ENCODE results near the gene SLC27A2.
"Not testable (repeated sequence)": the region's sequence is repeated elsewhere in the genome, so short reads cannot be mapped to it uniquely, and the experiment has no call there.

SLC27A2 gene

DNA sequence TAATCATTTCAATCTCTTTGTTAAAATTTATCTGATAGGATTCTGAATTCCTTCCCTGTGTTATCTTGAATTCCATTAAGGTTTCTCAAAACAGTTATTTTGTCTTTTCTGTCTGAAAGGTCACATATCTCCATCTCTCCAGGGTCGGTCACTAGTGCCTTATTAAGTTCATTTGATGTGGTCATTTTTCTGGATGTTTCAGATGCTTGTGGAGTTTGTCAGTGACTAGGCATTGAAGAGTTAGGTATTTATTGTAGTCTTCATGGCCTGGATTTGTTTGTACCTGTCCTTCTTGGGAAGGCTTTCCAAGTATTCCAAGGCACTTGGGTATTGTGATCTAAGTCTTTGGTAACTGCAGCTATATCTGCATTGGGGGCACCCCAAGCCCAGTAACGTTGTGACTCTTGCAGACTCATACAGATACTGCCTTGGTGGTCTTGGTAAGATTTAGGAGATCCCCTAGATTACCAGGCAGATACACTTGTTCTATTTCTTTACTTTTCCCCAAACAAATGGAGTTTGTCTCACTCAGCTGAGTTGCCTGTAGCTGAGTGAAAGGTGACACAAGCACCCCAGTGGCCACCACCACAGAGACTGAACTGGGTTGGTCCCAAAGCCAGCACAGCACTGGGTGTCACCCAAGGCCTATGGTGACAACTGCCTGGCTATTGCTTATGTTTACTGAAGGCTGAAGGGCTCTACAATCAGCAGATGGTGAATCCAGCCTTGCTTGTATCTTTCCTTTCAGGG lies 18.9 kb upstream of the SLC27A2 start:
- H3K4me1 ChIP-seq (ENCODE audit: control insufficient read depth, insufficient read depth, low read length) = no peaks in the 10 kb centered on the region
- H3K36me3 ChIP-seq (ENCODE audit: control insufficient read depth, insufficient read depth, low read length) = no peaks in the 10 kb centered on the region
- H3K27ac ChIP-seq (ENCODE audit: insufficient read depth, low read depth, low read length, poor library complexity, severe bottlenecking) = no peak overlapping the region
- H3K27me3 ChIP-seq (ENCODE audit: control insufficient read depth, insufficient read depth, low read length, poor library complexity, severe bottlenecking) = no peaks in the 10 kb centered on the region
- no peaks in the 10 kb centered on the region for H3K9me3 ChIP-seq (ENCODE audit: control insufficient read depth, low read length)
- no peak overlapping the region for H3K4me3 ChIP-seq (ENCODE audit: insufficient read depth, low read depth, low read length)
- 89 to 90% methylated on average over 2 of the region's 2 CpGs for WGBS, 2 experiments

GRCh38 chr15:50163719-50164410 lies 18.1 kb upstream of the SLC27A2 start:
- H3K4me3 ChIP-seq (ENCODE audit: insufficient read depth, low read depth, low read length) = no peak overlapping the region
- H3K27ac ChIP-seq (ENCODE audit: insufficient read depth, low read depth, low read length, poor library complexity, severe bottlenecking) = no peak overlapping the region
- H3K9me3 ChIP-seq (ENCODE audit: control insufficient read depth, low read length) = no peaks in the 10 kb centered on the region
- WGBS, 2 experiments = 69 to 72% methylated on average over 2 of the region's 2 CpGs
- H3K4me1 ChIP-seq (ENCODE audit: control insufficient read depth, insufficient read depth, low read length) = no peaks in the 10 kb centered on the region
- H3K27me3 ChIP-seq (ENCODE audit: control insufficient read depth, insufficient read depth, low read length, poor library complexity, severe bottlenecking) = no peaks in the 10 kb centered on the region
- no peaks in the 10 kb centered on the region for H3K36me3 ChIP-seq (ENCODE audit: control insufficient read depth, insufficient read depth, low read length)

DNA sequence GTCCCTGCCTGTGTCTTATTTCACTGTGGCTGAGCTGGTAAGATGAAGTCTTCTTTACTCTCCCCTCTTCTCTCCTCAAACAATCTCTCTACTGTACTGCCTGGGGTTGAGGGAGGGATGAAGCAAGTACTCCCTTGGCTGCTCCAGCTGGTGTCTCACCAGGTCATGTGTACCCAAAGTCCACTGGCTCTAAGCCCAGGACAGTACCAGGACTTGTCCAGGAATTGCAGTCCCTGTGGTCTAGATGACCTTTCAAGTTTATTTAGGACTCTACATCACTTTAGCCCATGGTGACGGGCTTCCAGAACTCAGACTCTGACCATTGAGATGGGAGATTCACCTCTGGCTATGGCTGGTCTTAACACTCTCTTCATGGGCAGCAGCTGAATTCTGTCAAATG lies 17.5 kb upstream of the SLC27A2 start:
- H3K36me3 ChIP-seq (ENCODE audit: control insufficient read depth, insufficient read depth, low read length) = no peaks in the 10 kb centered on the region
- H3K27me3 ChIP-seq (ENCODE audit: control insufficient read depth, insufficient read depth, low read length, poor library complexity, severe bottlenecking) = no peaks in the 10 kb centered on the region
- WGBS, 2 experiments = 95 to 98% methylated on average over 1 of the region's 1 CpG
- H3K4me3 ChIP-seq (ENCODE audit: insufficient read depth, low read depth, low read length) = no peak overlapping the region
- no peaks in the 10 kb centered on the region for H3K4me1 ChIP-seq (ENCODE audit: control insufficient read depth, insufficient read depth, low read length)
- H3K27ac ChIP-seq (ENCODE audit: insufficient read depth, low read depth, low read length, poor library complexity, severe bottlenecking) = no peak overlapping the region
- H3K9me3 ChIP-seq (ENCODE audit: control insufficient read depth, low read length) = no peaks in the 10 kb centered on the region

- H3K9me3 ChIP-seq (ENCODE audit: control insufficient read depth, low read length) = no peaks in the 10 kb centered on the region
- H3K4me1 ChIP-seq (ENCODE audit: control insufficient read depth, insufficient read depth, low read length) = no peaks in the 10 kb centered on the region
- H3K36me3 ChIP-seq (ENCODE audit: control insufficient read depth, insufficient read depth, low read length) = no peaks in the 10 kb centered on the region
- WGBS, 2 experiments = 93% methylated on average over 1 of the region's 1 CpG; no CpG with 5 or more reads in 1 of the 2 experiments
- no peaks in the 10 kb centered on the region for H3K27me3 ChIP-seq (ENCODE audit: control insufficient read depth, insufficient read depth, low read length, poor library complexity, severe bottlenecking)
- no peak overlapping the region for H3K27ac ChIP-seq (ENCODE audit: insufficient read depth, low read depth, low read length, poor library complexity, severe bottlenecking)
- H3K4me3 ChIP-seq (ENCODE audit: insufficient read depth, low read depth, low read length) = no peak overlapping the region
Measured at GRCh38 chr15:50166216-50166615, 15.8 kb upstream of the SLC27A2 start.

DNA sequence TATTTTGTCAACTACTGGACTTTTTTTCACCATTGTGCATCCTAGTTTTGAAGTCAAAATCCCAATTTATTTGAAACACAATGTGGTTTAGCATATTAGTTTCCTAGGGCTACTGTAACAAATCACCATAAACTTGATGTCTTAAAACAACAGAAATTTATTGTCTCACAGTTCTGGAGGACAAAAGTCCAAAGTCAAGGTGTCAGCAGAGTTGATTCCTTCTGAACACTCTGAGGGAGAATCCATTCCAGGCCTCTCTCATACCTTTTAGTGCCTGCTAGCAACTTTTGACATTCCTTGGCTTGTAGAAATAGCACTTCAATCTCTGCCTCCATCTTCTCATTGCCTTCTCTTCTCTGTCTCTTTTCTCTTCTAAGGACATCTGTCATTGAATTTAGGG lies 14.9 kb upstream of the SLC27A2 start:
- H3K4me1 ChIP-seq (ENCODE audit: control insufficient read depth, insufficient read depth, low read length) = no peaks in the 10 kb centered on the region
- no peaks in the 10 kb centered on the region for H3K27me3 ChIP-seq (ENCODE audit: control insufficient read depth, insufficient read depth, low read length, poor library complexity, severe bottlenecking)
- H3K4me3 ChIP-seq (ENCODE audit: insufficient read depth, low read depth, low read length) = no peak overlapping the region
- H3K27ac ChIP-seq (ENCODE audit: insufficient read depth, low read depth, low read length, poor library complexity, severe bottlenecking) = no peak overlapping the region
- H3K9me3 ChIP-seq (ENCODE audit: control insufficient read depth, low read length) = no peaks in the 10 kb centered on the region
- no peaks in the 10 kb centered on the region for H3K36me3 ChIP-seq (ENCODE audit: control insufficient read depth, insufficient read depth, low read length)

- WGBS, 2 experiments = 66 to 81% methylated on average over 4 of the region's 4 CpGs
- no peaks in the 10 kb centered on the region for H3K27me3 ChIP-seq (ENCODE audit: control insufficient read depth, insufficient read depth, low read length, poor library complexity, severe bottlenecking)
- no peaks in the 10 kb centered on the region for H3K4me1 ChIP-seq (ENCODE audit: control insufficient read depth, insufficient read depth, low read length)
- H3K36me3 ChIP-seq (ENCODE audit: control insufficient read depth, insufficient read depth, low read length) = no peaks in the 10 kb centered on the region
- H3K4me3 ChIP-seq (ENCODE audit: insufficient read depth, low read depth, low read length) = no peak overlapping the region
- H3K27ac ChIP-seq (ENCODE audit: insufficient read depth, low read depth, low read length, poor library complexity, severe bottlenecking) = peak overlapping the region; percentile 26
- no peaks in the 10 kb centered on the region for H3K9me3 ChIP-seq (ENCODE audit: control insufficient read depth, low read length)
Measured at GRCh38 chr15:50168379-50168778, 13.6 kb upstream of the SLC27A2 start.

DNA sequence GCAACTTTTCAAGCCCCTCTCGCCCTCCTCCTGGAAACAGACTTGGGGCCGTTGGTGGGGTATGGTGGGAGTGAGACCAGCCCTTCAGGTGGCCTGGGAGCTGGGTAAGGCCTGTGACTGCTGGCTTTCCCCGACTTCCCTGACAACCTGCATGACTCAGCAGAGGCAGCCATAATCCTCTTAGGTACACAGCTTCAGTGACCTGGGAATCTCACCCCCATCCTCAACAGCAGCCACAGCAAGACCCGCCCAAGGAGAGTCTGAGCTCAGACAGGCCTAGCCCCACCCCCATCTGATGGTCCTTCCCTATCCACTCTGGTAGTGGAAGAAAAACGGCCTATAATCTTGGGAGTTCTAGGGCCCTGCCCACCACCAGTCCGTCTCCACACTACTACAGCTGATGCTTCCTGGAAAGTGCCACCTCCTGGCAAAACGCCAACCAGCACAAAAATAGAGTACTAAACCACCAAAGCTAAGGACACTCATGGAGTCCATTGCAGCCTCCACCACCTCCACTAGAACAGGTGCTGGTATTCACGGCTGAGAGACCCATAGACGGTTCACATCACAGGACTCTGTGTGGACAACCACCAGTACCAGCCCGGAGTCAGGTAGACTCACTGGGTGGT lies 13.1 kb upstream of the SLC27A2 start:
- Histone ChIP-seq H3K9me3 (ENCODE audit: control insufficient read depth, low read length) (no peaks in the 10 kb centered on the region), H3K4me3 (ENCODE audit: insufficient read depth, low read depth, low read length) (no peak overlapping the region), H3K4me1 (ENCODE audit: control insufficient read depth, insufficient read depth, low read length) (no peaks in the 10 kb centered on the region), H3K36me3 (ENCODE audit: control insufficient read depth, insufficient read depth, low read length) (no peaks in the 10 kb centered on the region), H3K27ac (ENCODE audit: insufficient read depth, low read depth, low read length, poor library complexity, severe bottlenecking) (peak overlapping the region; percentile 26), H3K27me3 (ENCODE audit: control insufficient read depth, insufficient read depth, low read length, poor library complexity, severe bottlenecking) (no peaks in the 10 kb centered on the region)
- 86 to 92% methylated on average over 10 of the region's 10 CpGs for WGBS, 2 experiments

GRCh38 chr15:50172360-50172895 lies 9.6 kb upstream of the SLC27A2 start:
- H3K4me1 ChIP-seq (ENCODE audit: control insufficient read depth, insufficient read depth, low read length); H3K9me3 ChIP-seq (ENCODE audit: control insufficient read depth, low read length); H3K27ac ChIP-seq (ENCODE audit: insufficient read depth, low read depth, low read length, poor library complexity, severe bottlenecking); H3K27me3 ChIP-seq (ENCODE audit: control insufficient read depth, insufficient read depth, low read length, poor library complexity, severe bottlenecking); H3K36me3 ChIP-seq (ENCODE audit: control insufficient read depth, insufficient read depth, low read length); H3K4me3 ChIP-seq (ENCODE audit: insufficient read depth, low read depth, low read length): not testable (repeated sequence)
- WGBS, 2 experiments = 97 to 98% methylated on average over 35 of the region's 35 CpGs

GRCh38 chr15:50176869-50177268 lies 5.1 kb upstream of the SLC27A2 start:
- no peak overlapping the region for H3K27ac ChIP-seq (ENCODE audit: insufficient read depth, low read depth, low read length, poor library complexity, severe bottlenecking)
- peaks cover 22% of the 10 kb centered on the region for H3K27me3 ChIP-seq (ENCODE audit: control insufficient read depth, insufficient read depth, low read length, poor library complexity, severe bottlenecking)
- H3K9me3 ChIP-seq (ENCODE audit: control insufficient read depth, low read length) = no peaks in the 10 kb centered on the region
- no peaks in the 10 kb centered on the region for H3K36me3 ChIP-seq (ENCODE audit: control insufficient read depth, insufficient read depth, low read length)
- no peaks in the 10 kb centered on the region for H3K4me1 ChIP-seq (ENCODE audit: control insufficient read depth, insufficient read depth, low read length)
- H3K4me3 ChIP-seq (ENCODE audit: insufficient read depth, low read depth, low read length) = no peak overlapping the region

DNA sequence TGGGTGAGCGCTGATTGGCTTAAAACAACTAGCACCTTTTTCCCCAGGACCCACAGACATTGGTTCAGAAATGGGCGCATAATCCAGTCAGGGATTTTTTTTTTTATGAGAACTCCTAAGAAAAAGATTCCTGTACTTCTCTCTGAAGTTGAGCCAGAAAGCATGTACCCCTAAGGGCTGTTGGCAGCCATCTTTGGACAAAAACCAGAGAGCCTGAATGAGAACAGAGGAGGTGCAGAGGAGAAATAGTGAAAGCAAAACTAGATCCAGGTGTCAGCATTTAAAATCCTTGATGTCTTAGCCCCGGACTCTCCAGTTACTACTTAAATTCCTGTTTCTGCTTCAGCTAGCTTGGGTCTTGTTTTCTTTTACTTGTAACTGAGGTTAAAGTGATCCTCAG lies 1.9 kb upstream of the SLC27A2 start:
- Histone ChIP-seq H3K27ac (ENCODE audit: insufficient read depth, low read depth, low read length, poor library complexity, severe bottlenecking) (no peak overlapping the region), H3K9me3 (ENCODE audit: control insufficient read depth, low read length) (no peaks in the 10 kb centered on the region), H3K36me3 (ENCODE audit: control insufficient read depth, insufficient read depth, low read length) (no peaks in the 10 kb centered on the region), H3K27me3 (ENCODE audit: control insufficient read depth, insufficient read depth, low read length, poor library complexity, severe bottlenecking) (peaks cover 45% of the 10 kb centered on the region), H3K4me3 (ENCODE audit: insufficient read depth, low read depth, low read length) (no peak overlapping the region), H3K4me1 (ENCODE audit: control insufficient read depth, insufficient read depth, low read length) (no peaks in the 10 kb centered on the region)
- 95 to 97% methylated on average over 3 of the region's 3 CpGs for WGBS, 2 experiments

All from ectodermal cell (in vitro differentiated cells).